GM18498 (cell line): ENCODE results near the gene FCGR3A.
"Not testable (repeated sequence)": the region's sequence is repeated elsewhere in the genome, so short reads cannot be mapped to it uniquely, and the experiment has no call there.

Source experiments
- ATAC-seq: cut with Tn5 transposase; IDR thresholded peaks from one replicate; pipeline ENCODE4 v1.9.1; 2021; ENCODE audit warnings: mild to moderate bottlenecking, moderate library complexity; ENCODE audit not compliant: unreplicated experiment

Gene FCGR3A

GRCh38 chr1:161531986-161532643 is 17.5 kb downstream of the FCGR3A start:
- no peak for ATAC-seq

- peak; percentile 76 for ATAC-seq
Measured at GRCh38 chr1:161530671-161531641, 18.7 kb downstream of the FCGR3A start.

- ATAC-seq = peak; percentile 47
Measured at GRCh38 chr1:161530158-161530557, 19.5 kb downstream of the FCGR3A start.

- ATAC-seq = not testable (repeated sequence)
Measured at GRCh38 chr1:161529463-161530104, 20.0 kb downstream of the FCGR3A start.

- ATAC-seq = not testable (repeated sequence)
Measured at GRCh38 chr1:161528550-161528949, 21.1 kb downstream of the FCGR3A start.

GRCh38 chr1:161525918-161526317 is 23.7 kb downstream of the FCGR3A start:
- not testable (repeated sequence) for ATAC-seq

- ATAC-seq = not testable (repeated sequence)
Measured at GRCh38 chr1:161525321-161525720, 24.3 kb downstream of the FCGR3A start.

- peak; percentile 28 for ATAC-seq
Measured at GRCh38 chr1:161524742-161525291, 24.8 kb downstream of the FCGR3A start.

- ATAC-seq = peak; percentile 67
Measured at GRCh38 chr1:161523817-161524741, 25.5 kb downstream of the FCGR3A start, which contains the start of gene HSPA6. Gene HSPA6, plus strand, starts transcription at chr1:161524540. Its CDS starts 119 bp downstream, at chr1:161524659.

GRCh38 chr1:161523041-161523816 is 26.4 kb downstream of the FCGR3A start:
- not testable (repeated sequence) for ATAC-seq

- ATAC-seq = not testable (repeated sequence)
Measured at GRCh38 chr1:161513953-161514352, 35.7 kb downstream of the FCGR3A start.

- not testable (repeated sequence) for ATAC-seq
Measured at GRCh38 chr1:161513448-161513780, 36.2 kb downstream of the FCGR3A start.

- ATAC-seq = not testable (repeated sequence)
Measured at GRCh38 chr1:161512636-161513447, 36.8 kb downstream of the FCGR3A start.

- no peak for ATAC-seq
Measured at GRCh38 chr1:161511756-161512060, 37.9 kb downstream of the FCGR3A start.

GRCh38 chr1:161511018-161511755 is 38.4 kb downstream of the FCGR3A start:
- no peak for ATAC-seq

- no peak for ATAC-seq
Measured at GRCh38 chr1:161510477-161510876, 39.1 kb downstream of the FCGR3A start.

- ATAC-seq = no peak
Measured at GRCh38 chr1:161506336-161507223, 43.0 kb downstream of the FCGR3A start.
